ENCODE data around the gene L3MBTL2. TPM values are rescaled to one million over a fixed set of nuclear protein-coding genes. Genes with fewer than 3 reads are reported as not detected.
A peak's percentile ranks its signal among the peaks of the same experiment; 100 is the strongest.
"Not testable (repeated sequence)": the region's sequence is repeated elsewhere in the genome, so short reads cannot be mapped to it uniquely, and the experiment has no call there.

L3MBTL2 gene
- total RNA-seq, 1 donor from 2014 or later, result 26.4 TPM

DNA sequence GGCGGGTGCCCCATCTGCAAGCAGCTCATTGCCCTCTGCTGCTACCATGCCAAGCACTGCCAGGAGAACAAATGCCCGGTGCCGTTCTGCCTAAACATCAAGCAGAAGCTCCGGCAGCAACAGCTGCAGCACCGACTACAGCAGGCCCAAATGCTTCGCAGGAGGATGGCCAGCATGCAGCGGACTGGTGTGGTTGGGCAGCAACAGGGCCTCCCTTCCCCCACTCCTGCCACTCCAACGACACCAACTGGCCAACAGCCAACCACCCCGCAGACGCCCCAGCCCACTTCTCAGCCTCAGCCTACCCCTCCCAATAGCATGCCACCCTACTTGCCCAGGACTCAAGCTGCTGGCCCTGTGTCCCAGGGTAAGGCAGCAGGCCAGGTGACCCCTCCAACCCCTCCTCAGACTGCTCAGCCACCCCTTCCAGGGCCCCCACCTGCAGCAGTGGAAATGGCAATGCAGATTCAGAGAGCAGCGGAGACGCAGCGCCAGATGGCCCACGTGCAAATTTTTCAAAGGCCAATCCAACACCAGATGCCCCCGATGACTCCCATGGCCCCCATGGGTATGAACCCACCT, 28.0 kb upstream of the L3MBTL2 start:
- Mint-ChIP-seq H3K4me3 (no peak overlapping the region), H3K9me3 (no peaks in the 10 kb centered on the region), H3K27ac (no peak overlapping the region), H3K27me3 (ENCODE audit: low read depth) (no peaks in the 10 kb centered on the region), H3K36me3 (peaks cover 40% of the 10 kb centered on the region), H3K4me1 (peaks cover 3% of the 10 kb centered on the region)
- TF ChIP-seq, protein P1, sequence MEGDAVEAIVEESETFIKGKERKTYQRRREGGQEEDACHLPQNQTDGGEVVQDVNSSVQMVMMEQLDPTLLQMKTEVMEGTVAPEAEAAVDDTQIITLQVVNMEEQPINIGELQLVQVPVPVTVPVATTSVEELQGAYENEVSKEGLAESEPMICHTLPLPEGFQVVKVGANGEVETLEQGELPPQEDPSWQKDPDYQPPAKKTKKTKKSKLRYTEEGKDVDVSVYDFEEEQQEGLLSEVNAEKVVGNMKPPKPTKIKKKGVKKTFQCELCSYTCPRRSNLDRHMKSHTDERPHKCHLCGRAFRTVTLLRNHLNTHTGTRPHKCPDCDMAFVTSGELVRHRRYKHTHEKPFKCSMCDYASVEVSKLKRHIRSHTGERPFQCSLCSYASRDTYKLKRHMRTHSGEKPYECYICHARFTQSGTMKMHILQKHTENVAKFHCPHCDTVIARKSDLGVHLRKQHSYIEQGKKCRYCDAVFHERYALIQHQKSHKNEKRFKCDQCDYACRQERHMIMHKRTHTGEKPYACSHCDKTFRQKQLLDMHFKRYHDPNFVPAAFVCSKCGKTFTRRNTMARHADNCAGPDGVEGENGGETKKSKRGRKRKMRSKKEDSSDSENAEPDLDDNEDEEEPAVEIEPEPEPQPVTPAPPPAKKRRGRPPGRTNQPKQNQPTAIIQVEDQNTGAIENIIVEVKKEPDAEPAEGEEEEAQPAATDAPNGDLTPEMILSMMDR (IDR thresholded peaks at IDR 0.05; ENCODE audit: unreplicated experiment), result no peak
- DNase-seq (ENCODE audit: low spot score in 2 of 2, unreplicated experiment in 2 of 2), result no peak

DNA sequence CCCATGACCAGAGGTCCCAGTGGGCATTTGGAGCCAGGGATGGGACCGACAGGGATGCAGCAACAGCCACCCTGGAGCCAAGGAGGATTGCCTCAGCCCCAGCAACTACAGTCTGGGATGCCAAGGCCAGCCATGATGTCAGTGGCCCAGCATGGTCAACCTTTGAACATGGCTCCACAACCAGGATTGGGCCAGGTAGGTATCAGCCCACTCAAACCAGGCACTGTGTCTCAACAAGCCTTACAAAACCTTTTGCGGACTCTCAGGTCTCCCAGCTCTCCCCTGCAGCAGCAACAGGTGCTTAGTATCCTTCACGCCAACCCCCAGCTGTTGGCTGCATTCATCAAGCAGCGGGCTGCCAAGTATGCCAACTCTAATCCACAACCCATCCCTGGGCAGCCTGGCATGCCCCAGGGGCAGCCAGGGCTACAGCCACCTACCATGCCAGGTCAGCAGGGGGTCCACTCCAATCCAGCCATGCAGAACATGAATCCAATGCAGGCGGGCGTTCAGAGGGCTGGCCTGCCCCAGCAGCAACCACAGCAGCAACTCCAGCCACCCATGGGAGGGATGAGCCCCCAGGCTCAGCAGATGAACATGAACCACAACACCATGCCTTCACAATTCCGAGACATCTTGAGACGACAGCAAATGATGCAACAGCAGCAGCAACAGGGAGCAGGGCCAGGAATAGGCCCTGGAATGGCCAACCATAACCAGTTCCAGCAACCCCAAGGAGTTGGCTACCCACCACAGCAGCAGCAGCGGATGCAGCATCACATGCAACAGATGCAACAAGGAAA, 27.3 kb upstream of the L3MBTL2 start:
- DNase-seq (ENCODE audit: low spot score in 2 of 2, unreplicated experiment in 2 of 2), result no peak
- Mint-ChIP-seq H3K27ac (no peak overlapping the region), H3K36me3 (peaks cover 37% of the 10 kb centered on the region), H3K4me3 (no peak overlapping the region), H3K4me1 (peaks cover 3% of the 10 kb centered on the region), H3K27me3 (ENCODE audit: low read depth) (no peaks in the 10 kb centered on the region), H3K9me3 (no peaks in the 10 kb centered on the region)
- TF ChIP-seq, protein P1 (IDR thresholded peaks at IDR 0.05; ENCODE audit: unreplicated experiment), result no peak

DNA sequence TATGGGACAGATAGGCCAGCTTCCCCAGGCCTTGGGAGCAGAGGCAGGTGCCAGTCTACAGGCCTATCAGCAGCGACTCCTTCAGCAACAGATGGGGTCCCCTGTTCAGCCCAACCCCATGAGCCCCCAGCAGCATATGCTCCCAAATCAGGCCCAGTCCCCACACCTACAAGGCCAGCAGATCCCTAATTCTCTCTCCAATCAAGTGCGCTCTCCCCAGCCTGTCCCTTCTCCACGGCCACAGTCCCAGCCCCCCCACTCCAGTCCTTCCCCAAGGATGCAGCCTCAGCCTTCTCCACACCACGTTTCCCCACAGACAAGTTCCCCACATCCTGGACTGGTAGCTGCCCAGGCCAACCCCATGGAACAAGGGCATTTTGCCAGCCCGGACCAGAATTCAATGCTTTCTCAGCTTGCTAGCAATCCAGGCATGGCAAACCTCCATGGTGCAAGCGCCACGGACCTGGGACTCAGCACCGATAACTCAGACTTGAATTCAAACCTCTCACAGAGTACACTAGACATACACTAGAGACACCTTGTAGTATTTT, 26.6 kb upstream of the L3MBTL2 start:
- peaks cover 31% of the 10 kb centered on the region for H3K36me3 Mint-ChIP-seq
- H3K9me3 Mint-ChIP-seq, result no peaks in the 10 kb centered on the region
- DNase-seq (ENCODE audit: low spot score in 2 of 2, unreplicated experiment in 2 of 2), result no peak
- peaks cover 3% of the 10 kb centered on the region for H3K4me1 Mint-ChIP-seq
- TF ChIP-seq, protein P1 (IDR thresholded peaks at IDR 0.05; ENCODE audit: unreplicated experiment), result no peak
- no peaks in the 10 kb centered on the region for H3K27me3 Mint-ChIP-seq (ENCODE audit: low read depth)
- no peak overlapping the region for H3K27ac Mint-ChIP-seq
- no peak overlapping the region for H3K4me3 Mint-ChIP-seq

DNA sequence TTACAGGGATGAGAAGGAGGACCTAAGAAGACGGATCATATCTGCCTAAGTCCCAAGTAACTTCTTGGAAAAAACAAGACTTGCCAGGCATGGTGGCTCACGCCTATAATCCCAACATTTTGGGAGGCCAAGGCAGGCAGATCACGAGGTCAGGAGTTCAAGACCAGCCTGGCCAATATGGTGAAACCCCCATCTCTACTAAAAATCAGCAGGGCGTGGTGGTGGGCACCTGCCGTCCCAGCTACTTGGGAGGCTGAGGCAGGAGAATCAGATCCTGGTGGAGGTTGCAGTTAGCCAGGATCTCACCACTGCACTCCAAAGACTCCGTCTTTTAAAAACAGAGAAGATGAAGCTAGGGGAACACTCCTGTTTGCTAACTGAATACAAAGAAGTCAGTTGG, 24.8 kb upstream of the L3MBTL2 start:
- H3K4me3 Mint-ChIP-seq; H3K9me3 Mint-ChIP-seq; H3K27me3 Mint-ChIP-seq (ENCODE audit: low read depth); DNase-seq (ENCODE audit: low spot score in 2 of 2, unreplicated experiment in 2 of 2); H3K4me1 Mint-ChIP-seq: not testable (repeated sequence)
- H3K27ac Mint-ChIP-seq, result peak overlapping the region; percentile 28
- H3K36me3 Mint-ChIP-seq, result peaks cover 25% of the 10 kb centered on the region

DNA sequence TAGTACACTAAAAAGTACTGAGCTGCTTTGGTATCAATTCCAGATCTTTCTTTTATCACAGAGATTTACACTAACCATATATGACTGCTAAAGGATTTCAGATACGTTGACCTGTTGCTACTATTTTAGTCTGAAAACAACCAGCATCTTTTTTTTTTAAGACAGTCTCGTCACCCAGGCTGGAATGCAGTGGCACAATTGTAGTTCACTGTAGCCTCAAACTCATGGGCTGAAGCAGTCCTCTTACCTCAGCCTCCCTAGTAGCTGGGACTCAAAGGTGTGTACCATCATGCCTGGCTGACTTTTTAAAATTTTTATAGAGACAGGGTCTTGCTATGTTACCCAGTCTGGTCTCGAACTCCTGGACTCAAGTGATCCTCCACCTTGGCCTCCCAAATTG, 24.2 kb upstream of the L3MBTL2 start:
- no peak for DNase-seq (ENCODE audit: low spot score in 2 of 2, unreplicated experiment in 2 of 2)
- peaks cover 3% of the 10 kb centered on the region for H3K4me1 Mint-ChIP-seq
- TF ChIP-seq, protein P1 (IDR thresholded peaks at IDR 0.05; ENCODE audit: unreplicated experiment), result no peak
- H3K36me3 Mint-ChIP-seq, result peaks cover 25% of the 10 kb centered on the region
- no peaks in the 10 kb centered on the region for H3K9me3 Mint-ChIP-seq
- H3K27me3 Mint-ChIP-seq (ENCODE audit: low read depth), result no peaks in the 10 kb centered on the region
- peak overlapping the region; percentile 15 for H3K27ac Mint-ChIP-seq
- no peak overlapping the region for H3K4me3 Mint-ChIP-seq

All from mesothelial cell of epicardium (in vitro differentiated cells).